Duodenal mucosa (tissue), 2 donors: ENCODE results near the gene KIRREL2.

Experiments used
- H3K27ac ChIP-seq: one replicate; pipeline ENCODE4 v1.7.0; 2013; ENCODE audit warnings: low read depth, low read length
- H3K27me3 ChIP-seq, 2 donors: one replicate each; pipeline ENCODE4 v1.7.0; 2013; ENCODE audit warnings: low read length in 2 of 2, control low read depth in 1 of 2; ENCODE audit not compliant: insufficient read depth in 2 of 2, control insufficient read depth in 1 of 2
- H3K36me3 ChIP-seq, 2 donors: one replicate each; pipeline ENCODE4 v1.7.0; 2013; ENCODE audit warnings: low read length in 2 of 2, control low read depth in 1 of 2; ENCODE audit not compliant: insufficient read depth in 2 of 2, control insufficient read depth in 1 of 2
- H3K4me1 ChIP-seq, 2 donors: one replicate each; pipeline ENCODE4 v1.7.0; 2013; ENCODE audit warnings: low read length in 2 of 2, control low read depth in 1 of 2; ENCODE audit not compliant: insufficient read depth in 2 of 2, control insufficient read depth in 1 of 2
- H3K4me3 ChIP-seq, 2 donors: one replicate each; pipeline ENCODE4 v1.7.0; 2013; ENCODE audit warnings: low read length in 2 of 2, low read depth in 1 of 2
- H3K9ac ChIP-seq, 2 donors: one replicate each; pipeline ENCODE4 v1.7.0; 2013; ENCODE audit warnings: low read length in 2 of 2, low read depth in 1 of 2
- H3K9me3 ChIP-seq, 2 donors: one replicate each; pipeline ENCODE4 v1.7.0; 2013; ENCODE audit warnings: low read length in 2 of 2, control low read depth in 1 of 2; ENCODE audit not compliant: control insufficient read depth in 1 of 2

KIRREL2 gene

DNA sequence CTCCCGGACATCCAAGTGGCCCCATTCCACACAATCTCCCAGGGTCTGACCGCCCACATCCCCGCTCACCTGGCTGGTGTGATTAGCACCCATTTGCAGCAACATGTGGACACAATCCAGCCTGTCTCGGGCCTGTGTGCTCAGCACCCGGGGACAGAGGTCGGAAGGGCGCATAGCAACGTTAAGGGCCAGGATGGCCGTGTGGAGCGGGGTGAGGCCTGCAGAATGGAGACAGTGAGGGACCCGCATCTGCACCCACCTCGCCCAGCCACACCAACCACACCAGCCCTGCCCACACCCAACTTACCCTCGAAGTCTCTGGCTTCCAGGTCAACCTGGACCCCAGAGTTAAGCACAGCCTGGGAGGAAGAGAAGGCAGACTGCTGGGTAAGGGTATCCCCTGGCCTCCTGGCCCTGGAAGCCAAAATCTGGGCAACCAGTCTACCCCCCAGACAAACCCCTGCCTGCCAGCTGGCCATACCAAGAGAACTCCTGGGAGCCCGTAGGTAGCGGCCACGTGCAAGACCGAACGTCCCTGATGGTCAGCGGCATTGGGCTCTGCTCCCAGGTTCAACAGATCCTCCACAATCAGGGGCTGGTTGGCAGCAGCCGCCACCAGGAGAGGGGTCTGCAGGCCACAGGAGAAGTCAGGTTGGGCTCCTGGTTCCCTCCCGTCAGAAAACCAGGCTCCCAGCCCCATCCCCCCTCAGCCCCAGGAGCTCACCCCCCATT lies 39.4 kb downstream of the KIRREL2 start:
- Histone ChIP-seq H3K27ac (no peak overlapping the region), H3K9me3 (no peaks in the 10 kb centered on the region), H3K4me1 (peaks cover 0 to 17% of the 10 kb centered on the region in 2 donors), H3K9ac (no peak overlapping the region), H3K4me3 (no peak overlapping the region), H3K36me3 (peaks cover 0 to 37% of the 10 kb centered on the region in 2 donors), H3K27me3 (no peaks in the 10 kb centered on the region)

DNA sequence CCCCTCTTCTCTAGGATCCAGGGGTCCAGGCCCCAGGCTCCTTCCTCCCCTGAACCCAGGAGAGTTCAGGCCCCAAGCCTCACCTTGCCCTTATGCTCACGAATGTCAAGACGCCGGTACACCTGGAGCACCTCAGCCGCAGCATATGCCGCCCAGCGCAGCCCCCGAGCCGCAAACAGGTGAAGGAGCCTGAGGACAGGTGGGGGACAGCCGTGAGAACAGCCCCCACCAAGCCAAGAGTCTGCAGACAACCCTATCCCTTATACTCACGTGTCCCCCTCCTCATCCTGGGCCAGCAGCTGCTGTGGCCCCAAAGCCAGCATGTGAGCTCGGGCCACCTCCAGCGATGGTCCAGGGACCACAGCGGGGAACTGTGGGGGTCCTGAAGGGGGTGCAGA lies 39.9 kb downstream of the KIRREL2 start:
- peaks cover 0 to 36% of the 10 kb centered on the region in 2 donors for H3K36me3 ChIP-seq
- H3K4me3 ChIP-seq: no peak overlapping the region
- no peaks in the 10 kb centered on the region for H3K9me3 ChIP-seq
- H3K27me3 ChIP-seq: no peaks in the 10 kb centered on the region
- peaks cover 0 to 22% of the 10 kb centered on the region in 2 donors for H3K4me1 ChIP-seq
- no peak overlapping the region for H3K27ac ChIP-seq
- H3K9ac ChIP-seq: no peak overlapping the region

DNA sequence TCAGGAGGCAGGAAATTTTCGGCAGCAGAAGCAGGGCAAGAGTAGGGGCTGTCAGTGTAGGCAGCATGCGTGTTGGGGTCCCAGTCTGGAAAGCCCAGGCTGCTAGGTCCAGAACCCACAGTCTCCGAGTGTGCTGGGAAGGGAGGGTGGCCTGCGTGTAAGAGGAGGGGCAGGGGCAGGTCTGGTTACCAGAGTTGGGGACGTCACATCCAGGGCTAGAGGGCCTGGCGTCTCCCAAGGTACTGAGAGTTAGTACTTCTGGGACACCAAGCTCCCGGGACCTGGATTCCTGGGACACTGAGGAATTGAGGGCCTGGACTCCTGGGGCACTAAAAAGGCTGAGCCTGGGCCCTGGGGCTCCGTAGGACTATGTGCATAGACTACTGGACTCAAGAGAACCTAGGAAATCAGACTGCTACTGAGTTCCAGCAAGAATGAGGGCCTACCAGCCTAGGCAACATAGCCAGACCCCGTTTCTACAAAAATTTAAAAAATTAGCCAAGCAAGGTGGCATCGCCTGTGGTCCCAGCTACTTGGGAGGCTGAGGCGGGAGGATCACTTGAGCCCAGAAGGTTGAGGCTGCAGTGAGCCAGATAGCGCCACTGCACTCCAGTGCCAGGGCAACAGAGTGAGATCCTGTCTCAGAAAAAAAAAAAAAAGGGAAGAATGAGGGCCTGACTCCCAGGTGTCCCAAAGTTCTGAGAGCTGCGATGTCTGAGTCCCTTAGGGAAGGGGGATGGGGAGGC lies 41.2 kb downstream of the KIRREL2 start:
- peaks cover 0 to 31% of the 10 kb centered on the region in 2 donors for H3K36me3 ChIP-seq
- H3K4me1 ChIP-seq: peaks cover 0 to 26% of the 10 kb centered on the region in 2 donors
- no peak overlapping the region for H3K27ac ChIP-seq
- H3K9me3 ChIP-seq: no peaks in the 10 kb centered on the region
- H3K9ac ChIP-seq: peak overlapping the region; percentile 58 to 78
- H3K4me3 ChIP-seq: peak overlapping the region; percentile 82 to 86
- no peaks in the 10 kb centered on the region for H3K27me3 ChIP-seq

DNA sequence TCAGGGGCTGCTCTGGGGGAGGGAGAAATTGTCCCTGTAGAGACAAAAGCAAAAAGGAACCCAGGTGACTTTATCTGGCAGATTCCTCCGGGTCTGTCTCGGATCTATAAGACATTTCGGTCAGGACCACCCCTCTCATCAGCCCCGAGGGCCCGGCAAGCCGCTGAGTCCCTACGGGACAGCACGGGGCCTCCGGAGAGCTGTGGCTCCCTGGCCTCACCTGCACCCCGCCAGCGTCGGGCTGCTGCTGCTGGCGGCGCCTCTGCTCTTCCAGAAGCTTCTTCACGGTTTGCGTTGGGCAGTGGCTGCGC lies 41.7 kb downstream of the KIRREL2 start:
- Histone ChIP-seq H3K27me3 (no peaks in the 10 kb centered on the region), H3K9me3 (no peaks in the 10 kb centered on the region), H3K4me3 (peak overlapping the region; percentile 82 to 86), H3K4me1 (peaks cover 0 to 26% of the 10 kb centered on the region in 2 donors), H3K27ac (no peak overlapping the region), H3K36me3 (peaks cover 0 to 26% of the 10 kb centered on the region in 2 donors), H3K9ac (peak overlapping the region; percentile 58 to 78)

DNA sequence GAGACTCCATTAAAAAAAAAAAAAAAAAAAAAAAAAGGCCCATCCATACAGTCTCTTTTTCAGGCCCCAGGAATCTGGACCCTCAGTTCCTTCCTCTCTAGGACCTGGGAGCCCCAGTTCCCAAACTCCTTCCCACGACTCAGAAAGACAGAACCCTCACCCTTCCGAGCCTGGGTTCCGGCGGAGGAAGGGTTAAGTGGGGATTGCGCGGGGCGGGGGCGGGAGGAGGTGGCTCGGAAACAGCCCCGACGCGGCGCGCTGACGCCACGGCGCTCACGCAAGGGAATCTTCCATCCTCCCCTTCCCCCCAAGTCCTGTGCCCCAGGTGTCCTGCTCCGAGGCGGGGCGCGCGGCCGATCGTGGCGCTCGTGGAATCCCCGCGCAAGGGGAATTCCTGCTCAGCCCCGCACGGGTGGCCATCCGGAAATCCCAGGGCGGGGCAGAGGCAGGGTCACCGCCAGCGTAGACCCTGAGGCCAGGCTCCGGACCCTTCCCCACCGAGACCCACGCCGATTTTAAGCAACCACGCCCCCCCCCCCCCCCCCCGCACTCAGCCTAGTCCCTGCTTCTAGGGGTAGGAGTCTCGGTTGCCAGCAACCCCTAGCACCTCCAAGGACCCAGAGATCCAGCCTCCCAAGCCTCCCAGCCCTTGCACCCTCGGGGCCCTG lies 43.0 kb downstream of the KIRREL2 start:
- Histone ChIP-seq H3K4me1 (peaks cover 0 to 26% of the 10 kb centered on the region in 2 donors), H3K27me3 (no peaks in the 10 kb centered on the region), H3K9ac (peak overlapping the region; percentile 58 to 78)

DNA sequence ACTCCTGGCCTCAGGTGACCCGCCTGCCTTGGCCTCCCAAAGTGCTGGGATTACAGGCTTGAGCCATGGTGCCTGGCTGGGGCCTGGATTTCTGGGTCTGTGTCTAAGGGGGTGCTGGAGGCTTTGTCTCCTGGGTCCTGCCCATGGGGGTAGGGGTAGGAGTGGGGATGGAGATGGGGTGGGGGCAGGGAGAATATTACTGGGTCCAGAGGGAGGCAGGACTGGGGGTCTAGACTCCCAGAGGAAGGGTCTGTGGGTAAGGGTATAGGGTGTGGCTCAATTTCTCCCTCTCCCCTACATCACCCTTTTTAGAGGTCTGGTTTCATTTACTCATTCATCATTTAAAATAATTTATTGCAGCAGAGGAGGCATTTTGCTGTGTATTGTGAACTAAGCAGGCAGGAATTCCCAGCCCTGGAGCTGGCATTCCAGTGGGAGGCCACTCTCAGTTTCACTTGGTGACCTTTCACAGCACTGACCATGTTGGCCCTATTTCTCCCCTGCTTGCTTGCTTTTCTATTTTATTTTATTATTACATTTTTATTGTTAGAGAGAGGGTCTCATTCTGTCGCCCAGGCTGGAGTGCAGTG lies 44.4 kb downstream of the KIRREL2 start:
- Histone ChIP-seq H3K27me3 (no peaks in the 10 kb centered on the region), H3K9ac (no peak overlapping the region), H3K4me3 (peak overlapping the region in 1 of 2 donors; percentile 82), H3K36me3 (peaks cover 0 to 8% of the 10 kb centered on the region in 2 donors), H3K27ac (peak overlapping the region; percentile 20), H3K9me3 (no peaks in the 10 kb centered on the region), H3K4me1 (peaks cover 0 to 26% of the 10 kb centered on the region in 2 donors)

More for the DNA sequence above, 43.0 kb downstream of the KIRREL2 start:
- peak overlapping the region; percentile 82 to 86 for H3K4me3 ChIP-seq
- peaks cover 0 to 15% of the 10 kb centered on the region in 2 donors for H3K36me3 ChIP-seq
- peak overlapping the region; percentile 70 for H3K27ac ChIP-seq
- H3K9me3 ChIP-seq: no peaks in the 10 kb centered on the region

DNA sequence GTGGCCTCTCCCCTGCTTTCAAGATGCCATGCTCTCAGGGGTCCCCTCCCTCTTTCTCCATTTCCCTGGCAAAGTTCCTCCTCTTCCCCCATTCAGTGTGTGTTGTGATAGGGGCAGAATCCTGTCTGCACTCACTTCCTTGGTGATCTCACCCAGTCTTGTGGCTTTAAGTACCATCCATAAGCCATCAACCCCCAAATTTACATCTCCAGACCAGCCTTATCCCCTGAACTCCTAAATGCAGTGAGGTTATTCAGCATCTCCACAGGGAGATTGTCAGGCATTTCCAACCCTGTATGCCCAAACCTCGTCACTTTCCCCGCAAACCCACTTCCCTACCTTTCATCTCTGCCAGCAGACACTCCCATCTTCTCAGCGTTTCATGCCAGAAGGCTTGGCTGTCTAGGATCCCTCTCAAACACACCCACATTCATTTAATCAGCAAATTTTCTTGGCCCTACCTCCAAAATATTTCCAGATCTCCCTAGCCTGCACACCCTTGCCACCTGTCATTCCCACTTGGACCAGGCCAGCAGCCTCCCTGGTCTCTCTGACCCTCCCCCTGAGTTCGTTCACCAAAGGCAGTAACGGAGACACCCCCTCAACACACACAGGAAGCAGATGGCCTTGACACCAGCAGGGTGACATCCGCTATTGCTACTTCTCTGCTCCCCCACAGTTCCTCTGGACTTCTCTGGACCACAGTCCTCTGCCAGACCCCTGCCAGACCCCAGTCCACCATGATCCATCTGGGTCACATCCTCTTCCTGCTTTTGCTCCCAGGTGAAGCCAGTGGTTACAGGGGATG lies 45.3 kb downstream of the KIRREL2 start, which contains the start of gene HCST:
Gene HCST, plus strand, starts transcription at position 676 of the 808 bp plus-strand sequence. Its CDS starts 65 bp downstream, at position 741.
- peak within 1 kb of the TSS; percentile 57 to 82 for H3K4me3 ChIP-seq
- no peaks in the 10 kb centered on the region for H3K27me3 ChIP-seq
- peak within 1 kb of the TSS; percentile 29 to 72 for H3K9ac ChIP-seq
- no peaks in the 10 kb centered on the region for H3K9me3 ChIP-seq
- no peaks in the 10 kb centered on the region for H3K36me3 ChIP-seq
- peak within 1 kb of the TSS; percentile 73 for H3K27ac ChIP-seq
- H3K4me1 ChIP-seq: peaks cover 0 to 26% of the 10 kb centered on the region in 2 donors

DNA sequence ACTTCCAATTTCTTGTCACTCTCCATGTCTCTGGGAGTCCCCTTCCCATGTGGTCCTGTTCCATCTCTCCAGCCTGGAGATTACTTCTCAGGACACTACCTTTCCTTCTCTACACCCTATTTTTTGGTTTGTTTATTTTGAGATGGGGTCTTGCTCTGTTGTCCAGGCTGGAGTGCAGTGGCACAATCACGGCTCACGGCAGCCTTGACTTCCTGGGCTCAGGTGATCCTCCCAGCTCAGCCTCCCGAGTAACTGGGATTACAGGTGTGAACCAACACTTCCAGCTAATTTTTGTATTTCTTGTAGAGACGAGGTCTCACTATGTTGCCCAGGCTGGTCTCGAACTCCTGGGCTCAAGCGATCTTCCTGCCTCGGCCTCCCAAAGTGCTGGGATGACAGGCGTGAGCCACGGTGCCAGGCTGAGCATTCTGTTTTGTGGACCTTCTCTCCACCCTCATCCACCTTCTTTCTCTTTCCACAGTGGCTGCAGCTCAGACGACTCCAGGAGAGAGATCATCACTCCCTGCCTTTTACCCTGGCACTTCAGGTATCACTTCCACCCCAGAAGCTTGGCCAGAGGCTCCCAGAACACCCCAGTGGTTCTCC lies 46.3 kb downstream of the KIRREL2 start:
- no peaks in the 10 kb centered on the region for H3K36me3 ChIP-seq
- H3K9me3 ChIP-seq: no peaks in the 10 kb centered on the region
- peaks cover 0 to 21% of the 10 kb centered on the region in 2 donors for H3K4me1 ChIP-seq
- peak overlapping the region; percentile 73 for H3K27ac ChIP-seq
- peak overlapping the region; percentile 57 for H3K4me3 ChIP-seq
- peak overlapping the region; percentile 29 to 72 for H3K9ac ChIP-seq
- no peaks in the 10 kb centered on the region for H3K27me3 ChIP-seq

DNA sequence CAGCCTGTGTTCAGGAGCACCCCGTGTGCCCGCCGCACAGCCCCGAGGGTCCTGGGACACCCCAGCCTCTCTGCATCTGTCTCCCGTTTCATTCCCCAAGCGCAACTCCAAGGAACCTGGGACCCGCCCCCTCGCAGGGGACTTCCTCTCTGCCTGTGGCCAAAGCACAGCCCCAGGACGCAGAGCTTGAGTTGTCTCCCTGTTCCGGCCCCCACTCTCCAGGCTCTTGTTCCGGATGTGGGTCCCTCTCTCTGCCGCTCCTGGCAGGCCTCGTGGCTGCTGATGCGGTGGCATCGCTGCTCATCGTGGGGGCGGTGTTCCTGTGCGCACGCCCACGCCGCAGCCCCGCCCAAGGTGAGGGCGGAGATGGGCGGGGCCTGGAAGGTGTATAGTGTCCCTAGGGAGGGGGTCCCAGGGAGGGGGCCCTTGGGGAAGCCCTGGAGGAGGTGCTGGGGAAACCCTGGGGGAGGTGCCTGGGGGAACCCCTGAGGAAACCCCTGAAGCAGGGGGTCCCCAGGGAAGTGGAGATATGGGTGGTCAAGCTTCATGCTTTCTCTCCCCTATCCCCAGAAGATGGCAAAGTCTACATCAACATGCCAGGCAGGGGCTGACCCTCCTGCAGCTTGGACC lies 47.0 kb downstream of the KIRREL2 start:
- peak overlapping the region; percentile 55 to 57 for H3K4me3 ChIP-seq
- peak overlapping the region; percentile 73 for H3K27ac ChIP-seq
- H3K4me1 ChIP-seq: peaks cover 0 to 14% of the 10 kb centered on the region in 2 donors
- H3K36me3 ChIP-seq: no peaks in the 10 kb centered on the region
- H3K9me3 ChIP-seq: no peaks in the 10 kb centered on the region
- H3K9ac ChIP-seq: peak overlapping the region; percentile 29 to 72
- no peaks in the 10 kb centered on the region for H3K27me3 ChIP-seq
